ENCODE measurements around the gene CTNNBIP1. TPM values are rescaled to one million over a fixed set of nuclear protein-coding genes. Genes with fewer than 3 reads are reported as not detected.

The CTNNBIP1 gene
- total RNA-seq, 6 experiments from 2014 or later, result 19.7 to 25.5 (median 21.4) TPM

DNA sequence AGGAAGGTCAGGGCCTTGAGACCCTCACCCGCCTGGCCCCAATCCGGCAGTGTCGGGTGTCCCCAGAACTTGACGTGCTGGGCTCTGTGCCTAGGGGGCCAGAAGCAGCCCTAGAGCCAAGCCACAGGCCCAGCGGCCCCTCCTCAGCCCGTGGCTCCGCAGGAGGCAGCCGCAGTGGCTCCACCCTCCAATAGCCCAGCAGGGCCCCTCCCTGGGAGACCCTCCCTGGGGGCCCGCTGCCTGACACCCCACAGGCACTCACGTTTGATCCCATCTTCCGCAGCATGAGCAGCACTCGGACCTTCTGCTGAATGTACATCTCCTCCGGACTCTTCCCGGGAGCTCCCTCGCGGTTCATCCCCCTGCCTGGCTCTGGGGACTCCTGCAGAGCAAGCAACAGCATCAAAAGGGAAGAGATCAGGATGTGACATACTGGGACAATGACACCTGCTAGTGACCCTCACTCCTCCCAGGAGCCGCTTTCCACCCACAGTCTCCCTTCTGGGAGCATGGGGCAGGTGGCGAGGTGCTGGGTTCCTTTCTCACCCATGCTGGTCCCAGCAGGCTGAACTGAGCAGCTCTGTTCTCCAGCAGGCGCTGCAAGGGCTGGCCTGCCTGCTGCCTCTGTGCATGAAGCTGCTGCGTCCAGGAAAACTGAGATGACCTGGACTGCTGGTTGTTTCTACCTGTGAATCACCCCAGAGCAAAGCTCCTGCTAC lies 38.2 kb downstream of the CTNNBIP1 start:
- DNase-seq, result no peak
- TF ChIP-seq, protein P1, sequence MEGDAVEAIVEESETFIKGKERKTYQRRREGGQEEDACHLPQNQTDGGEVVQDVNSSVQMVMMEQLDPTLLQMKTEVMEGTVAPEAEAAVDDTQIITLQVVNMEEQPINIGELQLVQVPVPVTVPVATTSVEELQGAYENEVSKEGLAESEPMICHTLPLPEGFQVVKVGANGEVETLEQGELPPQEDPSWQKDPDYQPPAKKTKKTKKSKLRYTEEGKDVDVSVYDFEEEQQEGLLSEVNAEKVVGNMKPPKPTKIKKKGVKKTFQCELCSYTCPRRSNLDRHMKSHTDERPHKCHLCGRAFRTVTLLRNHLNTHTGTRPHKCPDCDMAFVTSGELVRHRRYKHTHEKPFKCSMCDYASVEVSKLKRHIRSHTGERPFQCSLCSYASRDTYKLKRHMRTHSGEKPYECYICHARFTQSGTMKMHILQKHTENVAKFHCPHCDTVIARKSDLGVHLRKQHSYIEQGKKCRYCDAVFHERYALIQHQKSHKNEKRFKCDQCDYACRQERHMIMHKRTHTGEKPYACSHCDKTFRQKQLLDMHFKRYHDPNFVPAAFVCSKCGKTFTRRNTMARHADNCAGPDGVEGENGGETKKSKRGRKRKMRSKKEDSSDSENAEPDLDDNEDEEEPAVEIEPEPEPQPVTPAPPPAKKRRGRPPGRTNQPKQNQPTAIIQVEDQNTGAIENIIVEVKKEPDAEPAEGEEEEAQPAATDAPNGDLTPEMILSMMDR (IDR thresholded peaks at IDR 0.05), result no peak
- Mint-ChIP-seq H3K4me3 (no peak overlapping the region), H3K9me3 (no peaks in the 10 kb centered on the region), H3K4me1 (ENCODE audit: low read depth) (peaks cover 14% of the 10 kb centered on the region), H3K36me3 (ENCODE audit: low read depth) (no peaks in the 10 kb centered on the region; the same call in 1 of the 2 replicates), H3K27me3 (ENCODE audit: insufficient read depth) (peaks cover 1% of the 10 kb centered on the region; the same call in 1 of the 2 replicates), H3K27ac (no peak overlapping the region)

DNA sequence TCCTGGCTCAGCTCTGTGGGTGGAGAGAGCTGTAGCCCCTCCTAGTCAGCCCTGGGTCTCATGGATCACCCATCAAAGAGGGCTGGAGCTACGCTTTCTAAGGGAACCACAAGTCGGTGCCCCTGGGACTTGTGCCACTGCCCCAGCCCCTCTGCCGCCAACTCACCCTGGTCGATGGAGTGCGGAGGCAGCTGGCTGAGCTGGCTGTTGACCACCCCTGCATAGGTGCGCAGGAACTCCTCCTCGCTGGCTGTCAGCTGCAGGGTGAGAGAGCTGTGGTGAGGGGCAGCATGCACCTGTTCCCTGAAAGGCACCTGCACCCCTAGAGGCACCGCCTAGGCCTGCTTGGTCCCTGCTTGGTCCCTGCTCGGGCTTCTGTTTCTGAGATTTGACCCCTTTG lies 39.0 kb downstream of the CTNNBIP1 start:
- Mint-ChIP-seq H3K4me3 (no peak overlapping the region), H3K27me3 (ENCODE audit: insufficient read depth) (peaks cover 1% of the 10 kb centered on the region), H3K27ac (no peak overlapping the region), H3K36me3 (ENCODE audit: low read depth) (no peaks in the 10 kb centered on the region; the same call in 1 of the 2 replicates), H3K4me1 (ENCODE audit: low read depth) (peaks cover 15% of the 10 kb centered on the region), H3K9me3 (no peaks in the 10 kb centered on the region)
- no peak for DNase-seq
- TF ChIP-seq, protein P1 (IDR thresholded peaks at IDR 0.05), result no peak

DNA sequence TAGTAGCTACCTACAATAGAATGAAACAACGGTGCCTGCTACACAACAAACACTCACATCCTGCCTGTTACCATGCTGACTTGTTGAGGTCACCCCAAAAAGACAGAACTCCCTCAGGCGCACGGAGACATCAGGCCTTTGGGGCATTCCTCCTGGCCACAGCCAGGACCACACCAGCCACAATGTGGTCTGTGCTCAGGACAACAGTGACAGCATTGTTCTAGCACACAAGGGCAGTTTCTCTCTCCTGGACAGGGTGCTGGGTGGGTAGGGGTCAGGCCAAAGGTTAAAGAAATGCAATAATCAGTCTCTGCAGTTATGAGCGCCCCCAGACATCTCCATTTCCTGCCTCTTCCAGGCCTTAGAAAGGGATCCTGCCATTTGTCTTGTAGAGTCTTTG lies 39.5 kb downstream of the CTNNBIP1 start:
- Mint-ChIP-seq H3K36me3 (ENCODE audit: low read depth) (no peaks in the 10 kb centered on the region; the same call in 1 of the 2 replicates), H3K27ac (no peak overlapping the region), H3K4me1 (ENCODE audit: low read depth) (peaks cover 17% of the 10 kb centered on the region), H3K4me3 (no peak overlapping the region), H3K9me3 (no peaks in the 10 kb centered on the region), H3K27me3 (ENCODE audit: insufficient read depth) (peaks cover 1% of the 10 kb centered on the region)
- no peak for DNase-seq
- TF ChIP-seq, protein P1 (IDR thresholded peaks at IDR 0.05), result no peak

DNA sequence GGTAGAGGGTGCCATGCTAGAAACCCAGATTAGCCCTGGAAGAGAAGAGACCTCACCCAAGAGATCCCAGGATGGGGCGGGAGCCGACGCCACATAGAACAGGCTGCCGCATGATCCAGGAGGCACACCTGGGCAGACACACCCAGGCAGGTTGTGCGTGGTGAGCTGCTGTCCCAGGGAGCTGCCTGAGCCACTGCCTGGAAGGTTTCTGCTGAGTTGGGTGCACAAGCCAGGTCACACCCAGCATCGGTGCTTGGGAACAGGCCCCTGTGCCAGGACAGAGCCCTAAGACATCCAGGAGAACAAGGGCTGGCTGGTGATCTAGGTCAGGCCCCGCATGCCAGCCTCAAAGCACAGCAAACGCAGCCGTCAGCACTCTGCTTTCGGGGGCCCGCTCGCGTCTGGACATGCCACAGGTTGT lies 40.2 kb downstream of the CTNNBIP1 start:
- Mint-ChIP-seq H3K9me3 (no peaks in the 10 kb centered on the region), H3K36me3 (ENCODE audit: low read depth) (no peaks in the 10 kb centered on the region; the same call in 1 of the 2 replicates), H3K4me3 (no peak overlapping the region), H3K4me1 (ENCODE audit: low read depth) (peaks cover 10% of the 10 kb centered on the region), H3K27ac (no peak overlapping the region), H3K27me3 (ENCODE audit: insufficient read depth) (peaks cover 1% of the 10 kb centered on the region)
- TF ChIP-seq, protein P1 (IDR thresholded peaks at IDR 0.05), result no peak
- no peak for DNase-seq

DNA sequence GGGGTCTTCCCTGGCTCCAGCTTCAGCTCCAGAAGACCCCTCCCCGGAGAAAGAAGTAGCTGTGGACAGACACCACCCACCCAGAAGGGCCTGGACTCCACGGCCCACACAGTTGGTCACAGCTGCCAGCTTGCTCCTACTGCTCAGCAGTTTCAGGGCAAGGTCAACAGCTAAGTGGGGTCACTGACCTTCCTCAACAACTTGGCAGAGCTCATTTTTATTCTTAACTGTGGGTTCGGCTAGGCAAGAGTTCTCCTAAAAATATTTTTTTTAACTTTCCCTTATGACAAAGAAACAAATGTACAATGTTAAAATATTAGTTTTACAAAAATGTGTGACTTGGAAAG lies 41.9 kb downstream of the CTNNBIP1 start:
- no peak for DNase-seq
- Mint-ChIP-seq H3K9me3 (no peaks in the 10 kb centered on the region), H3K36me3 (ENCODE audit: low read depth) (no peaks in the 10 kb centered on the region; the same call in 1 of the 2 replicates), H3K4me3 (no peak overlapping the region), H3K27me3 (ENCODE audit: insufficient read depth) (no peaks in the 10 kb centered on the region; the same call in 1 of the 2 replicates), H3K27ac (no peak overlapping the region), H3K4me1 (ENCODE audit: low read depth) (peaks cover 6% of the 10 kb centered on the region; the same call in 1 of the 2 replicates)
- TF ChIP-seq, protein P1 (IDR thresholded peaks at IDR 0.05), result no peak
